ENCODE measurements around the gene KRT78.

KRT78 gene

GRCh38 chr12:52794479-52795331 lies 54.1 kb downstream of the KRT78 start:
- DNase-seq, result no peak

- DNase-seq, result no peak
Observed at GRCh38 chr12:52792185-52793029, 56.4 kb downstream of the KRT78 start.

GRCh38 chr12:52791271-52792184 lies 57.3 kb downstream of the KRT78 start:
- no peak for DNase-seq

GRCh38 chr12:52790427-52791270 lies 58.1 kb downstream of the KRT78 start:
- DNase-seq, result no peak

GRCh38 chr12:52789637-52790426 lies 59.0 kb downstream of the KRT78 start:
- DNase-seq, result no peak

- DNase-seq, result no peak
Observed at GRCh38 chr12:52788876-52789636, 59.7 kb downstream of the KRT78 start.

- no peak for DNase-seq
Observed at GRCh38 chr12:52788192-52788875, 60.5 kb downstream of the KRT78 start.
